AG10803 (cell line): Measurements from ENCODE around the gene CSH2.
A peak's percentile ranks its signal among the peaks of the same experiment; 100 is the strongest.

Experiments used
- DNase-seq: peaks from one replicate; pipeline ENCODE4 v3.0.0; 2010; ENCODE audit warnings: low read depth
- H3K4me3 ChIP-seq: 2 replicates; pipeline ENCODE4 v1.5.1; 2011; ENCODE audit warnings: mild to moderate bottlenecking, low read length, control low read depth
- CTCF ChIP-seq: conservative IDR thresholded peaks from 2 replicates; pipeline ENCODE4 v1.5.1; 2011; ENCODE audit warnings: mild to moderate bottlenecking, low read length, control low read depth, inconsistent platforms

CSH2 gene

GRCh38 chr17:63843910-63844677, 29.4 kb downstream of the CSH2 start:
- peak overlapping the region; percentile 69 for H3K4me3 ChIP-seq
- no peak for DNase-seq
- no peak for TF ChIP-seq CTCF

DNA sequence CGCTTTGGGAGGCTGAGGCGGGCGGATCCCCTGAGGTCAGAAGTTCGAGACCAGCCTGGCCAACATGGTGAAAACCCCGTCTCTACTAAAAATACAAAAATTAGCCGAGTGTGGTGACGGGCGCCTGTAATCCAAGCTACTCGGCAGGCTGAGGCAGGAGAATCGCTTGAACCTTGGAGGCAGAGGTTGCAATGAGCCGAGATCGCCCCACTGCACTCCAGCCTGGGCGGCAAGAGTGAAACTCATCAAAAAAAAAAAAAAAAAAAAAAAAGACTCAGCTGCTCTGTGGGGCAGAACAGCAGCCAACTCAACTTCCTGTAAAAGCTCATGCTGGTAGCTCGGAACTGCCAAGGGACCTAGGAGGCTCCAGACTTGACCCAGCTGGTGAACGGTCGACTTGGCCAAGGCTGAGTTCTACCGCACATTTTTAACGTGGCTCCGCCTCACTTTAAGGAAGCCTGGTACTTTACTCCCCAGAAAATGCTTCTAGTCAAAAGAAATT, 30.0 kb downstream of the CSH2 start:
- peak overlapping the region; percentile 69 for H3K4me3 ChIP-seq
- peak; percentile 92 for DNase-seq

DNA sequence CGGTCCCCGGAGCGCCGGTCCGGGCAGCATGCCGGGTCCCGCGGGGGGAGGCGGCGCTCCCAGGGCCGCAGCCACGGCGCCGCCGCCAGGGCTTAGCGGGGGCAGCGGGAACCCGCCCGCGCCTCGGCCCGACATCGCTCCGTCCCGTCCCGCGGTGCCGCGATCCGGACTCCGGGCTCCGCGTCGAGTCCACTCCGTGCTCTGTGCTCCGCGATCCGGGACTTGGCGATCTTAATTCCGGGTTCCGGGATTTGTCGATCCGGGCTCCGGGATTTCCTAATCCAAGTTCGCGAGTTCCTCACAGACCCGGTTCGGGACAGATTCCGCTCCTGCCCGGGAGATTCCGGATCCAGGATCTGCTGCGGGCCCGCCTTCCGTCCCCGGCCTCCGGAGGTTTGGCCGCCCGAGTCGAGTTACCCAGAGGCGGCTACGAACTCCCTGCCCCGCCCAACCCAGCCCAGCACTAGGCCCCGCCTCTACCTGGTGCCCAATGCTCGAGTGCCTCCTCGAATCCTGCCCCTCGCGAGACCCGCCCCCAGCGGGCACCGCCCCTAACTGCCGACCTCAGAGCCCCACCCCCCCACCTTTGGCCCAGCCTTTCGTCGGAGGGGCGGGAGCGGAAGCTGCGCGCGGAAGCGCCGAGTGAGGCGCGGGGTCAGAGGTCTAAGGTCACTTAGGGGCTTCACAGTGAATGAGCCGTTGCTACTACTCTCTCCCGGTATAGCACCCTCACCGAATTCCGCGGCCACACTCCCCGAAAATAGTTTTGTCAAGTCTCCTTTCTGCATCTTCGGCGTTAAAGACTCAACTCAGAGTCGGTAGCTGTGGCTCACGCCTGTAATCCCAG, 30.7 kb downstream of the CSH2 start, which contains the start of gene SMARCD2:
TSS of gene SMARCD2 (minus strand) at position 146 of the 847 bp plus-strand sequence. CDS start at position 135, 11 bp downstream.
- peak; percentile 99 for DNase-seq
- peak within 1 kb of the TSS; percentile 85 for H3K4me3 ChIP-seq
- TF ChIP-seq CTCF = no peak

GRCh38 chr17:63842173-63842539, 31.3 kb downstream of the CSH2 start:
- peak overlapping the region; percentile 85 for H3K4me3 ChIP-seq
- DNase-seq = no peak
- no peak for TF ChIP-seq CTCF

DNA sequence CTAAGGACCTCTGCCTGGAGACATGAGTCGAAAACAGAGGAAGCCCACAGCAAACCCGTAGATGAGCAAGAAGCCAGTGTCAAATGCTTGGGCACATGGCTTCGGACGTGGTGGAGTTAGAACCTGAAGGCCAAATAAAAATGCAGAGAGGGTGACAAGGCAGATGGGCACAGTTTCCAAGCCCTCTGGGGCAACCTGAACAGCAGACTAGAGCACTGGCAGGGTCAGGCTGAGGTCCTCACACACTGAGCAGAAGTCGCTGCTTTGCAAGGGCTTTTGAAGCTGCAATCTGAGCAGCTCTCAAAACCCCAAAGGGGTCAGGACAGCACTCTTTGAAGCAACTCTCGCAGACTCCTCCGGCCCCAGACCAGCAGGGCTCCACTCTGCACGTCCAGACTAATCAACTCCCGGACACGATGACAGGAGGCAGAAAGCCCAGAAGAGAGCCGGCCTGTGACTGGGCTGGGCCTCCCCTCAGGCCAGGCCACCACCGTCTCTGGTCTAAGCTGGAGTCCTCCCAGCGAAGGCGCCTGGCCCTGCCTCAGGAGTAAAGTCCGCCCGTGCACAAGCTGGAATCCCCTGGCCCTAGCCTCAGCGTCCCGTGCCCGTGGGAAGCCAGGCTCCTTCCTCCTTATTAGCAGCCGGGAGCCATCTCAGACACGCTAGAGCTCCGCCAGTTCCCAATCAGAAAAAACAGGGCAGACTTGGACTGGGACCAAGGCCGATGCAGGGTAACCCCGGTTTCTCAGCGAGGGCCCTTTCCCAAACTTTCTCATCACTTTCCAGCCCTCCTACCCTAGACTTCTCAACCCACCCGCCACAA, 31.9 kb downstream of the CSH2 start:
- no peak for TF ChIP-seq CTCF
- peak; percentile 43 for DNase-seq
- H3K4me3 ChIP-seq = peak overlapping the region; percentile 85

DNA sequence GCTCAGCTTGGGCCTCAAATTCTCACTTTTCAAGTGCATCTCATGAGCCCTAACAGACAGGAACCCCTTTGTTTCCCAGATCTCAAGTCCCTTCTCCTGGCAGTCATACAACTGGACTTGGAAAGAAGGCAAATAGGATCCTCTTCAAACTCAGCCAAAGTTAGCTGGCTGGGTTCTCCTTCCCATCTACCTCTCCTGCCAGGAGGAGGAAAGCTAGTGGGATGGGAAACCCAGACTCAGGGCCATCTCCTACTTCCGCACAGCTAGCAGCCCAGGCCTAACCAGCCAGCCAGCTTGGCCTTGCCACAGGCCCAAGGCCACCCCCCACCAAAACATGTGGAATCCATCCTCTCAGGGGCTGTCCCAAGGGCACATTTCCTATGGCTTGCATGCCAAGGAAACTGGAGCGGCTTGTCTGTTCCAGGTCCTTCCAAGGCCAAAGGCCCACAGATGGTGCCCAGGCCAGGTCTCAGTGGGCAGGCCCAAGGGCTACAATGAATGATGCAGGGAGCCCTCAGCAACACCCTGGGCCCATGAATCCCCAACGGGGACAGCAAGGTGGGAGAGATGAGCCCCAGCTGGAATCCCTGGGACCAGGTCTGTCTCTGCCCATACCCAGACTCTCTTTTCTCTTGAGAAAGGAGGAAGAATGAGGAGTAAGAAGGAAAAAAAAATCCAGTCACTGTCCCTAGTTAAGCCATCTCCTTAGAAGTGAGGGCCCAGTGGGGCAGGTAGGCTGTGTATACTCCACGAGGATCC, 32.7 kb downstream of the CSH2 start:
- peak overlapping the region; percentile 85 for H3K4me3 ChIP-seq
- no peak for TF ChIP-seq CTCF
- DNase-seq = peak; percentile 83
